ENCODE measurements around the gene BNIPL. TPM values are rescaled to one million over a fixed set of nuclear protein-coding genes. Genes with fewer than 3 reads are reported as not detected.
A peak's percentile ranks its signal among the peaks of the same experiment; 100 is the strongest.

BNIPL gene
- under 1 TPM; under 0.01 to 0.17 (median 0.12) TPM for total RNA-seq

DNA sequence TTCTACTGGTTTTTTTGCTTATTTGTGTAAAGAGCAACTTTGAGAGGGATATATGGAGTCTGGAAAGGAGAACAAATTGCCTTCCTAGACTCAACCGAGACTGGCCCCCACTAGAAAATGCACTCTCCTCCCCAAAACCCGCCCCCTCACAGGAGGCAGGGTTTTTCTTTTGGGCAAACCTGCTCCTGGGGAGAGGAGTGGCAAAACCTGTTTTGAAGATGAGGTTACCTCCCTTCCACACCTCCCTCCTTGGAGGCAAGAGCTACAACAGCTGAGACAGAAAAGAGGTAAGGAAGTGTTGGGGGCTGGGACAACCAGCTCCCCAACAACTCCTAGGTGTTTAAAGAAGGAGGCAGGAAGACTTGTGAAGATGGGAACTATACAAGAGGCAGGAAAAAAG lies at the start of gene BNIPL:
TSS of gene BNIPL (plus strand) at position 231 of the 400 bp plus-strand sequence. CDS start at position 371, 140 bp downstream.
- WGBS, result 55% methylated on average over 2 of the region's 2 CpGs
- Histone ChIP-seq H3K4me3 (no peak within 1 kb of the TSS), H3K9me3 (no peaks in the 10 kb centered on the region), H3K27me3 (no peaks in the 10 kb centered on the region), H3K4me1 (peaks cover 0 to 9% (median 0%) of the 10 kb centered on the region in 4 donors), H3K36me3 (peaks cover 20 to 41% (median 39%) of the 10 kb centered on the region in 4 donors), H3K27ac (replicated peaks in 1 of 4) (no peak within 1 kb of the TSS)
- no peak for DNase-seq (ENCODE audit: extremely low spot score)
- intact Hi-C loops (cut with DNase I), result no loop called here
- TF ChIP-seq CTCF (IDR thresholded peaks at IDR 0.05) (no peak), EP300 (IDR thresholded peaks at IDR 0.05) (no peak), POLR2AphosphoS5 (IDR thresholded peaks at IDR 0.05) (no peak), POLR2A (IDR thresholded peaks at IDR 0.05; ENCODE audit: low read depth) (no peak)

DNA sequence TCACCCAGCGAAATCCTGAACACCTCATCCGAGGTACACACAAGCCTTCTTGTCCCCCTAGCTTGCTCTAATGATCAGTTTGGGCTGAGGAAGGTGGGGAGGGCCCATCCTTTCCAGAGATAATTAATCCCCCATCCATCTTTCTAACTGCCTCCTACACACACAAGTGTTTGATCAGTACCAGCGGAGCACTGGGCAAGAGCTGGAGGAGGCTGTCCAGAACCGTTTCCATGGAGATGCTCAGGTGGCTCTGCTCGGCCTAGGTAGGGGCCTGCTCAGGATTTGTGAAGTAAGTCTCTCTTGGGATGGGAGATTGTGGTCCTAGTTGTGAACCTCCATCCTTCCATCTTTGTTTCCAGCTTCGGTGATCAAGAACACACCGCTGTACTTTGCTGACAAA lies 48.5 kb upstream of the BNIPL start:
- Histone ChIP-seq H3K9me3 (no peaks in the 10 kb centered on the region), H3K36me3 (no peaks in the 10 kb centered on the region), H3K4me1 (no peaks in the 10 kb centered on the region), H3K27ac (replicated peaks in 1 of 4) (no peak overlapping the region), H3K4me3 (no peak overlapping the region), H3K27me3 (no peaks in the 10 kb centered on the region)
- 82% methylated on average over 7 of the region's 7 CpGs for WGBS
- TF ChIP-seq CTCF (IDR thresholded peaks at IDR 0.05) (no peak), POLR2A (IDR thresholded peaks at IDR 0.05; ENCODE audit: low read depth) (no peak), POLR2AphosphoS5 (IDR thresholded peaks at IDR 0.05) (no peak), EP300 (IDR thresholded peaks at IDR 0.05) (no peak)
- no peak for DNase-seq (ENCODE audit: extremely low spot score)
- intact Hi-C loops (cut with DNase I), result no loop called here

GRCh38 chr1:150992626-150993025 lies 43.8 kb upstream of the BNIPL start:
- no peak for DNase-seq (ENCODE audit: extremely low spot score)
- Histone ChIP-seq H3K36me3 (peaks cover 10 to 13% (median 12%) of the 10 kb centered on the region in 4 donors), H3K4me3 (no peak overlapping the region), H3K9me3 (no peaks in the 10 kb centered on the region), H3K4me1 (peaks cover 11 to 16% (median 14%) of the 10 kb centered on the region in 4 donors), H3K27me3 (no peaks in the 10 kb centered on the region), H3K27ac (replicated peaks in 1 of 4) (no peak overlapping the region)
- intact Hi-C loops (cut with DNase I), result no loop called here
- no peak for TF ChIP-seq CTCF (IDR thresholded peaks at IDR 0.05)
- TF ChIP-seq EP300 (IDR thresholded peaks at IDR 0.05), result no peak
- TF ChIP-seq POLR2AphosphoS5 (IDR thresholded peaks at IDR 0.05), result no peak
- no peak for TF ChIP-seq POLR2A (IDR thresholded peaks at IDR 0.05; ENCODE audit: low read depth)
- 69% methylated on average over 4 of the region's 4 CpGs for WGBS

DNA sequence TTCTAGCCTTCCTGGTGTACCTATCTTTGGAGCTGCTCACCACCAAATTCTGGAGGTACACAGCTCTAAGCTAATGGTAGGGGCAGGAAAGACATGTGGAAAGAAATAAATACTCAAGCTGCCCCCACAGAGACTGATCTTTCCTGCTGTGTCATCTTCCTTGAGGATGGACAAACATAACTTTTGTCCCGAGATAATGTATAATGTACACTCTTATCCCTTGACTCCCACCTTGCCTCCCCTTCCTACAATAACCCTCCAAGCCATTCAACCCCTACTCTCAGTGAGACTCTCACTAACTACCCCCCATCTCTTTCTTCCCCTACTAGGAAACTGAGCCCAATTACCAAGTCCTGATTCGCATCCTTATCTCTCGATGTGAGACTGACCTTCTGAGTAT lies 42.1 kb upstream of the BNIPL start:
- H3K4me1 ChIP-seq, result peaks cover 11 to 16% (median 14%) of the 10 kb centered on the region in 4 donors
- H3K9me3 ChIP-seq, result no peaks in the 10 kb centered on the region
- intact Hi-C loops (cut with DNase I), result no loop called here
- H3K27ac ChIP-seq (replicated peaks in 1 of 4), result no peak overlapping the region
- TF ChIP-seq POLR2A (IDR thresholded peaks at IDR 0.05; ENCODE audit: low read depth) (no peak), POLR2AphosphoS5 (IDR thresholded peaks at IDR 0.05) (no peak), EP300 (IDR thresholded peaks at IDR 0.05) (no peak), CTCF (IDR thresholded peaks at IDR 0.05) (no peak)
- H3K27me3 ChIP-seq, result no peaks in the 10 kb centered on the region
- H3K4me3 ChIP-seq, result no peak overlapping the region
- no peak for DNase-seq (ENCODE audit: extremely low spot score)
- H3K36me3 ChIP-seq, result peaks cover 27 to 29% (median 28%) of the 10 kb centered on the region in 4 donors
- WGBS, result 88% methylated on average over 3 of the region's 3 CpGs

GRCh38 chr1:150995460-150995859 lies 40.9 kb upstream of the BNIPL start:
- no peak for DNase-seq (ENCODE audit: extremely low spot score)
- intact Hi-C loops (cut with DNase I), result no loop called here
- H3K27me3 ChIP-seq, result no peaks in the 10 kb centered on the region
- no peak for TF ChIP-seq POLR2AphosphoS5 (IDR thresholded peaks at IDR 0.05)
- no peak for TF ChIP-seq EP300 (IDR thresholded peaks at IDR 0.05)
- TF ChIP-seq POLR2A (IDR thresholded peaks at IDR 0.05; ENCODE audit: low read depth), result no peak
- TF ChIP-seq CTCF (IDR thresholded peaks at IDR 0.05), result no peak
- H3K27ac ChIP-seq (replicated peaks in 1 of 4), result peak overlapping the region; percentile 41 to 64 (median 58)
- H3K4me3 ChIP-seq, result peak overlapping the region in 1 of 4 donors; percentile 11
- WGBS, result 33% methylated on average over 4 of the region's 4 CpGs
- peaks cover 11 to 16% (median 14%) of the 10 kb centered on the region in 4 donors for H3K4me1 ChIP-seq
- peaks cover 32 to 41% (median 37%) of the 10 kb centered on the region in 4 donors for H3K36me3 ChIP-seq
- no peaks in the 10 kb centered on the region for H3K9me3 ChIP-seq

Measured in esophagus muscularis mucosa (tissue), 4 donors.